Gastrocnemius medialis (tissue), 4 donors: ENCODE data around the gene LCN10. TPM values are rescaled to one million over a fixed set of nuclear protein-coding genes. Genes with fewer than 3 reads are reported as not detected.

Experiments
- ATAC-seq, 2 donors: fragments of 150-250 bp; one replicate each; pipeline ENCODE4 v1.9.1; 2016
- DNase-seq, 2 donors: peaks; one replicate each; pipeline ENCODE4 v3.0.0-alpha.2; 2019
- H3K27ac ChIP-seq, 4 donors: fragments of 200-600 bp; sonication (generic); 1 replicate in 1 of 4; 2 replicates in 3 of 4; pipeline ENCODE4 v1.5.1; 2016 to 2018; ENCODE audit warnings: mild to moderate bottlenecking in 2 of 4, moderate library complexity in 1 of 4
- H3K27me3 ChIP-seq, 3 donors: fragments of 200-600 bp; sonication (generic) in 2 of 3; 1 replicate in 1 of 3; 2 replicates in 2 of 3; pipeline versions ENCODE4 v1.5.1 to v1.6.0; 2016 to 2019; ENCODE audit warnings: mild to moderate bottlenecking in 1 of 3, moderate library complexity in 1 of 3
- H3K36me3 ChIP-seq, 2 donors: fragments of 200-600 bp; sonication (generic) in 1 of 2; one replicate each; pipeline ENCODE4 v1.5.1; 2017 to 2018
- H3K4me1 ChIP-seq, 2 donors: fragments of 200-600 bp; sonication (generic) in 1 of 2; one replicate each; pipeline ENCODE4 v1.5.1; 2016 to 2017; ENCODE audit warnings: mild to moderate bottlenecking in 2 of 2
- H3K4me3 ChIP-seq, 4 donors: fragments of 200-600 bp; sonication (generic) in 3 of 4; 1 replicate in 1 of 4; 2 replicates in 3 of 4; pipeline ENCODE4 v1.5.1; 2016 to 2019; ENCODE audit warnings: mild to moderate bottlenecking in 2 of 4
- H3K9me3 ChIP-seq, 3 donors: fragments of 200-600 bp; sonication (generic) in 2 of 3; 1 replicate in 1 of 3; 2 replicates in 2 of 3; pipeline ENCODE4 v1.5.1; 2016 to 2019
- POLR2A ChIP-seq, 2 donors: fragments of 450-650 bp; IDR thresholded peaks; one replicate each; pipeline ENCODE4 v1.6.1; 2017; ENCODE audit warnings: antibody characterized with exemption in 2 of 2, mild to moderate bottlenecking in 2 of 2, moderate library complexity in 2 of 2
- in situ Hi-C, 4 donors: fragments of 200-750 bp; cut with MboI; loops; one replicate each; pipeline versions ENCODE4 v1.15.0 to v1.8.0; 2017; ENCODE audit warnings: low sequenced_read_pairs in 4 of 4
- intact Hi-C: fragments of 100-400 bp; cut with DNase I; formaldehyde crosslinking; loops from one replicate; pipeline ENCODE4 v1.15.1; 2023; ENCODE audit warnings: low total_unique reads
- total RNA-seq, 4 donors: library from RNA; depleted of rRNA; stranded (reverse); fragments of >200 nt; gene quantifications; one replicate each; pipeline versions ENCODE4 v1.1.0 to v1.2.3, GENCODE V29; 2016
- TF ChIP-seq, protein P1 (sequence below), 5 experiments: fragments of 450-650 bp in 3 of 5; fragments of 200-600 bp in 2 of 5; sonication (generic) in 2 of 5; IDR thresholded peaks in 4 of 5; conservative IDR thresholded peaks in 1 of 5; 1 replicate in 4 of 5; 2 replicates in 1 of 5; pipeline ENCODE4 v1.5.1; 2016 to 2019; ENCODE audit warnings: antibody characterized with exemption in 5 of 5, mild to moderate bottlenecking in 3 of 5, moderate library complexity in 3 of 5

LCN10 gene
- total RNA-seq, 4 donors from 2014 or later, result 0.61 to 4.7 (median 1.6) TPM

DNA sequence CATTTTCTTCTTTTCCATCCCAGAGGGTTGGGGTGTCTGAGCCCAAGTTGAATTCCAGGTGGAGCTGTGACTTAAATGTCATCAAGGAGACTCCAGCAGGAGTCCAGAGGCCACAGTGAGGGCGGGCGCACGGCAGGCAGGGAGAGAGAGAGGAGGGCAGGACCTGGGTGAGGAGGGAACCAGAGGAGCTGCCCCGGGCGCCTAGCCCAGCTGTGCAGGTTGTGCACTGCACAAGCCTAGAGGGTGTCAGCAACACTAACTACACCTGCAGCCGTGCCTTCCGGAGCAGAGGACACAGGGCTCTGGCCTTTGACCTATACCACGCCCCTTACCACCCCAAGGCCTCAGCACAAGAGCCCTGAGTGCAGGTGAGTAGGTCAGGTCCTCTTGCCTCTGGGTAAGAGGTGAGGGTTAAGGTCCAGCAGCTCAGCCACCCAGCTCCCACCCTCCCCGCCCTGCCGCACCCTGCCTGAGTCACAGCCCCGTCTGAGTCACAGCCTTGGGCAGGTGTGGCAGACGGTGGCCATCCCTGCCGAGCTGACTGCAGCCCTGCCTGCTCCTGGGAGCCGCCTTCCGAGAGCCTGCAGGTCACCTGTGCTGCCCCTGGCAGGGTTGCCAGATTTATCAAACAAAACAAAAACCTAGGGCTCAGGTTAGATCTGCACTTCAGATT, 49.1 kb downstream of the LCN10 start:
- TF ChIP-seq POLR2A (IDR thresholded peaks at IDR 0.05), result no peak
- TF ChIP-seq, protein P1, sequence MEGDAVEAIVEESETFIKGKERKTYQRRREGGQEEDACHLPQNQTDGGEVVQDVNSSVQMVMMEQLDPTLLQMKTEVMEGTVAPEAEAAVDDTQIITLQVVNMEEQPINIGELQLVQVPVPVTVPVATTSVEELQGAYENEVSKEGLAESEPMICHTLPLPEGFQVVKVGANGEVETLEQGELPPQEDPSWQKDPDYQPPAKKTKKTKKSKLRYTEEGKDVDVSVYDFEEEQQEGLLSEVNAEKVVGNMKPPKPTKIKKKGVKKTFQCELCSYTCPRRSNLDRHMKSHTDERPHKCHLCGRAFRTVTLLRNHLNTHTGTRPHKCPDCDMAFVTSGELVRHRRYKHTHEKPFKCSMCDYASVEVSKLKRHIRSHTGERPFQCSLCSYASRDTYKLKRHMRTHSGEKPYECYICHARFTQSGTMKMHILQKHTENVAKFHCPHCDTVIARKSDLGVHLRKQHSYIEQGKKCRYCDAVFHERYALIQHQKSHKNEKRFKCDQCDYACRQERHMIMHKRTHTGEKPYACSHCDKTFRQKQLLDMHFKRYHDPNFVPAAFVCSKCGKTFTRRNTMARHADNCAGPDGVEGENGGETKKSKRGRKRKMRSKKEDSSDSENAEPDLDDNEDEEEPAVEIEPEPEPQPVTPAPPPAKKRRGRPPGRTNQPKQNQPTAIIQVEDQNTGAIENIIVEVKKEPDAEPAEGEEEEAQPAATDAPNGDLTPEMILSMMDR (IDR thresholded peaks at IDR 0.05 in 4 of 5, conservative IDR thresholded peaks at IDR 0.05 in 1 of 5), result no peak
- Histone ChIP-seq H3K27me3 (peaks cover 0 to 12% (median 2%) of the 10 kb centered on the region in 3 donors), H3K27ac (peak overlapping the region in 3 of 4 donors; percentile 20 to 43 (median 37)), H3K9me3 (no peaks in the 10 kb centered on the region), H3K4me1 (peaks cover 24% of the 10 kb centered on the region in 2 donors), H3K36me3 (no peaks in the 10 kb centered on the region), H3K4me3 (no peak overlapping the region)
- intact Hi-C loops, result loop anchor here (1.0 to 5.0 kb wide), 3 partner anchors 51 to 209 kb away; no protein-coding TSS in a partner anchor
- DNase-seq, result peak; percentile 49 to 74
- in situ Hi-C loops, result no loop called here
- ATAC-seq, result peak; percentile 34 to 46

DNA sequence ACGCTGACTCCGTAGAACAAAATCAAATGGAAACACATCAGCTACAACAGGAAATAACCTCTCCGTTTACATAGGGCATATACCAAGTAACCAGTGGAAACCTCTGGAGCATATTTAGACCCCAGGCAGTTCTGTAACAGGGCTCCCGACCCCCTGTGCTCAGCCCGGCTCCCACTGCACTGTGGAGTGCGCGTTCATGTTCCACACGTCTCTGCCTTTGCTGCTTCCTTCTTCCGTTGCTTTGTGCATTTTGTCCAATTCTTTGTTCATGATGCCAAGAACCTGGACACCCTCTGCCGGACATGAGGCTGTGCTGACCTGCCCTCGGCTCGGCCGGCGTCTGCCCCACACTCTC, 49.6 kb downstream of the LCN10 start:
- H3K9me3 ChIP-seq, result no peaks in the 10 kb centered on the region
- no peak for DNase-seq
- no peaks in the 10 kb centered on the region for H3K36me3 ChIP-seq
- H3K4me3 ChIP-seq, result no peak overlapping the region
- H3K4me1 ChIP-seq, result peaks cover 28 to 29% of the 10 kb centered on the region in 2 donors
- ATAC-seq, result no peak
- H3K27ac ChIP-seq, result peak overlapping the region in 3 of 4 donors; percentile 20 to 43 (median 37)
- no peak for TF ChIP-seq POLR2A (IDR thresholded peaks at IDR 0.05)
- TF ChIP-seq, protein P1 (IDR thresholded peaks at IDR 0.05 in 4 of 5, conservative IDR thresholded peaks at IDR 0.05 in 1 of 5), result no peak
- in situ Hi-C loops (no loop called here), intact Hi-C loops (loop anchor here (1.0 to 5.0 kb wide), 3 partner anchors 51 to 208 kb away; no protein-coding TSS in a partner anchor)
- peaks cover 0 to 12% (median 2%) of the 10 kb centered on the region in 3 donors for H3K27me3 ChIP-seq

DNA sequence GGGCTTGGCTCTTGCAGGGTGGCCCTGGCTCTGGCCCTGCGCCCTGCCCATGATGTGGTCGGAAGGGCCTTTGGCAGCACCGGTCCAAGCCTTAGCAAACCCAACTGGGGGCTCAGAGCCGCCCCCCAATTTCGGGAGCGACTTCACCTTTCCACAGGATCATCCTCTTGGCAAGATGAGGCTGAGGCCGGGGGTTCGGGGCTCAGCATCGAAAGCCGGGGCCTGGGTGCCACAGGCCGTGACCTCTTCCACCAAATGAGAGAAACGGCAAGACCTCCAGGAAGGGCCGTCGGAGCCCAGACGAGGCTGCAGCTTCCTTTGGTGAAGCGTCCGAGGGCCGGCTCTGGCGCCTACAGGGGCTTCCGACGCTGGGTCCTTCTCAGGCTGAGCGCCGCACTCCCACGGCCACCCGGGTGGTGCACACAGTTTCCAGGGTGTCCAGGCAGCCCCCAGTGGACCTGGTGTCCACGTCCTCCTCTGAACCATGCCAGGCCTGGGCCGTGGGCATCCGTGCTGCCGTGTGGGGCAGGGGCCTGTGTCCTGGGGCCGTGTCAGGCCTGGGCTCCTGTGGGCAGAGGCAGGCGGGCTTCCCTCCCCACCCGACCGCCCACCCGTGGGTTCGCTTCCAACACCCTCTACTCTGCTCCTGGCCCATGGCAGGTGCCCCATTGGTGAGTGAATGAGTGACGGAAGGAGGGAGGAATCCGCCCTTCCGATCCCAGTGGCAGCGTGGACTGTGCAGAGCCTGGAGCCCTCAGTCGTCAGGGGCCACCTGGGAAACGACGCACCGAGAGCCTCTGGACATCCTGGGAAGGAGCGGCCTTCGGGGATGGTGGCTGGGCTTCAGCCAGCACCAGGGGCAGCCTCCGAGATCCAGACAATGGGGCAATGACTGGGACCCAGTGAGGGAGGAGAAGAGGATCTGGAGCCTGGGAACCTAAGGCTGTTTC, 50.3 kb downstream of the LCN10 start:
- no peak for ATAC-seq
- H3K9me3 ChIP-seq, result no peaks in the 10 kb centered on the region
- intact Hi-C loops, result loop anchor here (1.0 to 5.0 kb wide), 3 partner anchors 50 to 208 kb away; no protein-coding TSS in a partner anchor

More for the DNA sequence above, 50.3 kb downstream of the LCN10 start:
- in situ Hi-C loops, result no loop called here
- DNase-seq, result no peak
- Histone ChIP-seq H3K4me1 (peaks cover 28 to 35% of the 10 kb centered on the region in 2 donors), H3K27me3 (peaks cover 0 to 12% (median 2%) of the 10 kb centered on the region in 3 donors), H3K27ac (peak overlapping the region in 2 of 4 donors; percentile 88 to 95), H3K4me3 (no peak overlapping the region), H3K36me3 (no peaks in the 10 kb centered on the region)
- TF ChIP-seq POLR2A (IDR thresholded peaks at IDR 0.05), result no peak
- TF ChIP-seq, protein P1 (IDR thresholded peaks at IDR 0.05 in 4 of 5, conservative IDR thresholded peaks at IDR 0.05 in 1 of 5), result no peak
